HEK293 (cell line): ENCODE results near the gene GRK2.

Experiments
- CTCF ChIA-PET: fragments of 350-600 bp; formaldehyde crosslinking; extraction: SDS; loops from one replicate; lab custom pipeline; 2021; ENCODE audit warnings: antibody characterized with exemption; lab: Yijun Ruan, JAX
- POLR2A ChIA-PET: fragments of 300-600 bp; formaldehyde crosslinking; extraction: SDS; loops from one replicate; lab custom pipeline; 2020; ENCODE audit warnings: antibody characterized with exemption, inconsistent platforms; lab: Yijun Ruan, JAX
- H3K27ac ChIP-seq: fragments of 200-500 bp; sonication (Bioruptor generic); 2 replicates; pipeline ENCODE4 v1.5.1; 2014; ENCODE audit warnings: low read depth, low read length, control low read depth, inconsistent platforms; ENCODE audit errors: extremely low read depth
- H3K36me3 ChIP-seq, 2 experiments: fragments of 200-500 bp in 1 of 2; sonication (Bioruptor generic) in 1 of 2; 1 replicate in 1 of 2; 2 replicates in 1 of 2; pipeline ENCODE4 v1.5.1; 2014 to 2017; ENCODE audit warnings: inconsistent platforms in 2 of 2, low read length in 2 of 2; ENCODE audit not compliant: control insufficient read depth in 2 of 2, insufficient read depth in 1 of 2
- H3K4me1 ChIP-seq: fragments of 200-500 bp; sonication (Bioruptor generic); 2 replicates; pipeline ENCODE4 v1.5.1; 2014; ENCODE audit warnings: mild to moderate bottlenecking, low read length, inconsistent platforms; ENCODE audit not compliant: control insufficient read depth, insufficient read depth
- H3K4me3 ChIP-seq: 2 replicates; pipeline ENCODE4 v1.5.1; 2011; ENCODE audit warnings: low read depth, mild to moderate bottlenecking, control low read depth, low read length, moderate library complexity
- H3K9me3 ChIP-seq: fragments of 200-500 bp; sonication (Bioruptor generic); 2 replicates; pipeline ENCODE4 v1.5.1; 2014; ENCODE audit warnings: low read depth, low read length, inconsistent platforms; ENCODE audit not compliant: control insufficient read depth, insufficient read depth
- BCL11A ChIP-seq: fragments of 450-650 bp; formaldehyde crosslinking; IDR thresholded peaks from 2 replicates; pipeline ENCODE4 v1.5.1; 2016; ENCODE audit warnings: low read depth, missing biosample characterization, missing genetic modification characterization
- HOXA7 ChIP-seq: sonication (generic); formaldehyde crosslinking; IDR thresholded peaks from 2 replicates; pipeline ENCODE4 v1.8.1; 2022; ENCODE audit warnings: missing genetic modification reagents, borderline replicate concordance
- HOXD13 ChIP-seq: sonication (generic); formaldehyde crosslinking; IDR thresholded peaks from 2 replicates; pipeline ENCODE4 v1.8.0; 2022; ENCODE audit warnings: missing genetic modification reagents, borderline replicate concordance
- MEIS1 ChIP-seq: sonication (generic); formaldehyde crosslinking; IDR thresholded peaks from 2 replicates; pipeline ENCODE4 v1.8.1; 2022; ENCODE audit warnings: missing genetic modification reagents, mild to moderate bottlenecking, borderline replicate concordance
- PRDM4 ChIP-seq: fragments of 450-650 bp; formaldehyde crosslinking; IDR thresholded peaks from 2 replicates; pipeline ENCODE4 v1.5.1; 2017; ENCODE audit warnings: missing biosample characterization, missing genetic modification characterization
- REST ChIP-seq: fragments of 450-650 bp; formaldehyde crosslinking; IDR thresholded peaks from 2 replicates; pipeline ENCODE4 v1.5.1; 2016; ENCODE audit warnings: missing biosample characterization, missing genetic modification characterization
- ZBTB21 ChIP-seq: fragments of 450-650 bp; formaldehyde crosslinking; IDR thresholded peaks from 2 replicates; pipeline ENCODE4 v1.5.1; 2017; ENCODE audit warnings: missing biosample characterization, missing genetic modification characterization
- ZBTB48 ChIP-seq: fragments of 450-650 bp; formaldehyde crosslinking; IDR thresholded peaks from 2 replicates; pipeline ENCODE4 v1.5.1; 2016; ENCODE audit warnings: missing biosample characterization, missing genetic modification characterization
- ZBTB8A ChIP-seq: fragments of 450-650 bp; formaldehyde crosslinking; IDR thresholded peaks from 2 replicates; pipeline ENCODE4 v1.5.1; 2016; ENCODE audit warnings: missing biosample characterization, missing genetic modification characterization
- ZFP41 ChIP-seq: fragments of 450-650 bp; formaldehyde crosslinking; IDR thresholded peaks from 2 replicates; pipeline ENCODE4 v1.5.1; 2016; ENCODE audit warnings: missing biosample characterization, missing genetic modification characterization, borderline replicate concordance
- ZNF133 ChIP-seq: fragments of 450-650 bp; formaldehyde crosslinking; IDR thresholded peaks from 2 replicates; pipeline ENCODE4 v1.5.1; 2016; ENCODE audit warnings: missing biosample characterization, missing genetic modification characterization
- ZNF138 ChIP-seq: fragments of 450-650 bp; formaldehyde crosslinking; IDR thresholded peaks from 2 replicates; pipeline ENCODE4 v1.5.1; 2016; ENCODE audit warnings: missing biosample characterization, missing genetic modification characterization, borderline replicate concordance
- ZNF155 ChIP-seq: fragments of 450-650 bp; formaldehyde crosslinking; IDR thresholded peaks from 2 replicates; pipeline ENCODE4 v1.5.1; 2016; ENCODE audit warnings: missing biosample characterization, missing genetic modification characterization
- ZNF157 ChIP-seq: fragments of 450-650 bp; formaldehyde crosslinking; IDR thresholded peaks from 2 replicates; pipeline ENCODE4 v1.5.1; 2016; ENCODE audit warnings: missing biosample characterization, missing genetic modification characterization
- ZNF202 ChIP-seq: fragments of 450-650 bp; formaldehyde crosslinking; IDR thresholded peaks from 2 replicates; pipeline ENCODE4 v1.5.1; 2016; ENCODE audit warnings: missing biosample characterization, missing genetic modification characterization, borderline replicate concordance
- ZNF23 ChIP-seq: fragments of 450-650 bp; formaldehyde crosslinking; IDR thresholded peaks from 2 replicates; pipeline ENCODE4 v1.5.1; 2016; ENCODE audit warnings: missing biosample characterization, missing genetic modification characterization, borderline replicate concordance
- ZNF280C ChIP-seq: fragments of 450-650 bp; formaldehyde crosslinking; IDR thresholded peaks from 2 replicates; pipeline ENCODE4 v1.5.1; 2016; ENCODE audit warnings: missing biosample characterization, missing genetic modification characterization
- ZNF302 ChIP-seq: fragments of 450-650 bp; formaldehyde crosslinking; IDR thresholded peaks from 2 replicates; pipeline ENCODE4 v1.5.1; 2016; ENCODE audit warnings: missing biosample characterization, missing genetic modification characterization, low read depth
- ZNF404 ChIP-seq: fragments of 450-650 bp; formaldehyde crosslinking; IDR thresholded peaks from 2 replicates; pipeline ENCODE4 v1.5.1; 2017; ENCODE audit warnings: missing biosample characterization, missing genetic modification characterization
- ZNF514 ChIP-seq: fragments of 450-650 bp; formaldehyde crosslinking; IDR thresholded peaks from 2 replicates; pipeline ENCODE4 v1.5.1; 2016; ENCODE audit warnings: missing biosample characterization, missing genetic modification characterization
- ZNF558 ChIP-seq: fragments of 450-650 bp; formaldehyde crosslinking; IDR thresholded peaks from 2 replicates; pipeline ENCODE4 v1.5.1; 2016; ENCODE audit warnings: missing biosample characterization, missing genetic modification characterization
- ZNF624 ChIP-seq: fragments of 450-650 bp; formaldehyde crosslinking; IDR thresholded peaks from 2 replicates; pipeline ENCODE4 v1.5.1; 2017; ENCODE audit warnings: missing biosample characterization, missing genetic modification characterization
- ZNF701 ChIP-seq: fragments of 450-650 bp; formaldehyde crosslinking; IDR thresholded peaks from 2 replicates; pipeline ENCODE4 v1.5.1; 2016; ENCODE audit warnings: missing biosample characterization, missing genetic modification characterization
- ZNF707 ChIP-seq: fragments of 450-650 bp; formaldehyde crosslinking; IDR thresholded peaks from 2 replicates; pipeline ENCODE4 v1.5.1; 2016; ENCODE audit warnings: missing biosample characterization, missing genetic modification characterization
- ZNF791 ChIP-seq: fragments of 450-650 bp; formaldehyde crosslinking; IDR thresholded peaks from 2 replicates; pipeline ENCODE4 v1.5.1; 2016; ENCODE audit warnings: missing biosample characterization, missing genetic modification characterization
- ZNF792 ChIP-seq: fragments of 450-650 bp; formaldehyde crosslinking; IDR thresholded peaks from 2 replicates; pipeline ENCODE4 v1.5.1; 2016; ENCODE audit warnings: missing biosample characterization, missing genetic modification characterization

The GRK2 gene

GRCh38 chr11:67321313-67321871 lies 55.1 kb downstream of the GRK2 start:
- no peak overlapping the region for H3K4me3 ChIP-seq
- ChIA-PET POLR2A (no interaction called here), CTCF (interaction anchor here (0.8 to 11.2 kb wide), 6 partner anchors 24 to 61 kb away, joined by 3 to 104 read pairs (median 4); partner anchors contain the start of gene CLCF1)
- peaks cover 0 to 16% of the 10 kb centered on the region in 2 experiments; a peak in 1 of 3 replicates for H3K36me3 ChIP-seq
- no peaks in the 10 kb centered on the region for H3K4me1 ChIP-seq
- no peaks in the 10 kb centered on the region for H3K9me3 ChIP-seq
- TF ChIP-seq ZBTB21 (tag by site-specific recombination) (no peak), HOXA7 (CRISPR knock-in tag) (no peak), ZNF280C (tag by site-specific recombination) (no peak), ZBTB8A (tag by site-specific recombination) (no peak), ZNF302 (no peak), ZNF157 (tag by site-specific recombination) (no peak), ZFP41 (tag by site-specific recombination) (no peak), ZNF138 (tag by site-specific recombination) (no peak), ZNF701 (tag by site-specific recombination) (no peak), MEIS1 (CRISPR knock-in tag) (no peak), REST (tag by site-specific recombination) (no peak)
- no peak overlapping the region for H3K27ac ChIP-seq

DNA sequence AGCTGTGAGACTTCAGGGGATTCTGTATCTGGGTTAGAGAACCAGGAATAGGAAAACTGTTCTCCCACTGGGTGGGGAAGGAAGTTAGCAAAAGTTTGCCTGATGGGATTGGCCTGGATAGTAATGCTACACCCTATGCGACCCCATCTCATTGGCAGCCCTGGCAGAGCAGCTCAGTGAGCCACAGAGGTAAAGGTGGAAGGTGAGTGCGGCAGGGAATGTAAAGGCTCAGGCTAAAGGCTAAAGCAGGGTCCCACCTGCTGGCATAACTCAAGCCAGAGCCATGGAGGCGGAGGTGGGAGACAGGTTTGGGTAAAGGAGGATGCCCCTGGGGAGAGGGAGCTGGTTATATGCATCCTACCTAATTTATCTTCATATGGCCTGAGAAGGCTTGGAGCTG lies 55.8 kb downstream of the GRK2 start:
- ChIA-PET POLR2A (interaction anchor here (1.4 kb wide), 1 partner anchor 34 kb away, joined by 4 read pairs; no protein-coding TSS in a partner anchor), CTCF (interaction anchor here (0.8 to 11.2 kb wide), 4 partner anchors 15 to 59 kb away, joined by 3 to 104 read pairs (median 4); partner anchors contain the start of gene CLCF1)
- peaks cover 0 to 16% of the 10 kb centered on the region in 2 experiments; a peak in 1 of 3 replicates for H3K36me3 ChIP-seq
- H3K4me1 ChIP-seq, result no peaks in the 10 kb centered on the region
- no peak overlapping the region for H3K27ac ChIP-seq
- H3K4me3 ChIP-seq, result no peak overlapping the region
- H3K9me3 ChIP-seq, result no peaks in the 10 kb centered on the region
- no peak for TF ChIP-seq ZBTB48
- TF ChIP-seq ZNF624 (tag by site-specific recombination), result no peak
- TF ChIP-seq BCL11A, result no peak
- no peak for TF ChIP-seq ZNF791 (tag by site-specific recombination)
- TF ChIP-seq PRDM4 (tag by site-specific recombination), result no peak
- no peak for TF ChIP-seq ZNF514 (tag by site-specific recombination)
- TF ChIP-seq ZNF280C (tag by site-specific recombination), result no peak
- no peak for TF ChIP-seq HOXD13 (CRISPR knock-in tag)
- no peak for TF ChIP-seq ZNF792 (tag by site-specific recombination)
- no peak for TF ChIP-seq ZNF202
- TF ChIP-seq ZNF23 (tag by site-specific recombination), result no peak
- TF ChIP-seq ZNF404 (tag by site-specific recombination), result no peak
- no peak for TF ChIP-seq ZNF558
- TF ChIP-seq ZNF707 (tag by site-specific recombination), result no peak
- TF ChIP-seq ZNF133 (tag by site-specific recombination), result no peak
- no peak for TF ChIP-seq ZNF155 (tag by site-specific recombination)
